ENCODE measurements around the gene FAM120B. TPM values are rescaled to one million over a fixed set of nuclear protein-coding genes. Genes with fewer than 3 reads are reported as not detected.

The FAM120B gene
- total RNA-seq, 2 experiments from 2014 or later, result 34.9 to 35.8 TPM

DNA sequence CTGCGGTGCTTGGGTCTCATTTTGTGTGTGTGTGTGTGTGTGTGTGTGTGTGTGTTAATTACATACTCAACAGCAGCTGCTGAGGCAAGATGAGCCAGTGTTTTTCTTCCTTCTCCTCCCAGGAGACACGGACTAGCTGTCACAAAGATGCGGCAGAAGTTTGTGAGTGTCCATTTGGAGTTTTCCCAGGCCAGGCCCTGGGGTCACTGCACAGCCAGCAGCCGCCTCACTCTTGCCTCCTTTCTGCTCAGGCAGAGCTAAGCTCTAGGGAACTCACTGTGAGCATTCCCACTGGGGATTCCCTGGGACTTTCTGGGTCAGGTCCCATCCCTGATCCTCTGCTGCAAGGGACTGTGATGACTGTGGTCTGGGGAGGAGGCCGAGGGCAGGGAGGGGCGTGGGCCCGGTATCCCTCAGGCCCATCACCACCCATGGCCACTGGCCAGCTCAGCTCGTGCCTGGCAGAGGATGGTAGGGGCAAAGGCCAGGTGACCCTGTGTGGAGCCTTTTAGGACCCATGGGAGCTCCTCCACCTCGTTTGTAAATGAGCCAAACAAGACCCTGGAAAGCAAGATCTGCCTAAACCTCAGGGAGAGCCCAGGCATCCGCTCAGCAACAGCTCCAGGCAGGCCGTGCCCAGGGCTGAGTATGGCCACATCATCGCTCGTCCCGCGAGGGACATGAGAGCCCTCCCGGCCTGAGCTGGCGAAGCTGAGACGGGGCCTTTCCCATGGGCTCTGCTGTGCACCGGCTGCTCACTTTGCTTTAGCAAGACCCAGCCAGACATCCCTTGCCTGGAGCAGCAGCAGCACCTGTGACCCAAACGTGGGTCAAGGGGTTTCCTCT is 144.6 kb downstream of the FAM120B start:
- H3K9me3 Mint-ChIP-seq, result no peaks in the 10 kb centered on the region
- H3K36me3 Mint-ChIP-seq, result no peaks in the 10 kb centered on the region
- ATAC-seq (ENCODE audit: low read depth) (no peak), DNase-seq (no peak)
- no peaks in the 10 kb centered on the region for H3K27me3 Mint-ChIP-seq
- peaks cover 5% of the 10 kb centered on the region for H3K4me1 Mint-ChIP-seq
- no peak overlapping the region for H3K27ac Mint-ChIP-seq
- no peak overlapping the region for H3K4me3 Mint-ChIP-seq
- POLR2A ChIA-PET, result no interaction called here

DNA sequence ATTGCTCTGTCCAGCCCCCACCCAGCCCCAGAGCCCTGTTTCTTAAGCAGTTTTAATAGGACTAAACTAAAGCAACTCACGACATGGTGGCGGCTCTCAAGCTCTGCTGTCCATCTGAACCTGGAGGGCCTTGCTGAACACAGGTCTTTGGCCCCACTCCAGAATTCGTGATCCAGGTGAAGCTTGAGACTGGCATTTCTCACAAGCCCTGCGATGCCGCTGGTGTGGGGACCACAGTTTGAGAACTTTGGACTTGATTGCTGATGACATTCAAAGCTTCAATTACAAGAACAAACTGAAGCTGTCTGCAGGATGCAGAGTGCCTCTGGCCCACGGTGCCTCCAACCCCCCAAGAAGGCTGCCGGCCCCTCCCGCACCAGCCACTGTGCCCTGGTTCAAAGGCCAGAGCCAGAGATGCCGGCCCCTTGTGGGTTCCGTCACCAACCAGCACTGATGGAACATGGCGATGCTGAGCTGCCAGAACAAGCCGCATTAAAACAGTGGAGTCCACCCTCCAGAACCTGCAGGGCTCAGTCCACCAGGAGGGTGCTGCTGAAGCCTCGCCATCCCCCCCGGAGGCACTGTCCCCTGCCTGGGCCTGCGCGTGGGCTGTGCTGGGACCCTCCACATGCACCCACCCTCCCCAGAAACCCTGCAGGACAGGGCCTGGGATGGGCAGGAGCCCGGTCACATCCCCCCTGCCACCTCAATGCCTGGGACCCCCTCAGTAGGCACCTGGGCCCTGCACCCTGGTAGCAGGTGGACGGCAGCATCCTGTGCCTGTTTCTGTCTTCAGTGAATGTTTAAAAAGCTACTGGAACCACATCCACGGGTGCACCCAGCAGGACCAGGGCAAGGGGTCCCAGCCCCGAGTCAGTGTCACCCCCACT is 145.4 kb downstream of the FAM120B start:
- no peaks in the 10 kb centered on the region for H3K27me3 Mint-ChIP-seq
- H3K9me3 Mint-ChIP-seq, result no peaks in the 10 kb centered on the region
- peaks cover 5% of the 10 kb centered on the region for H3K4me1 Mint-ChIP-seq
- no peak overlapping the region for H3K27ac Mint-ChIP-seq
- ATAC-seq (ENCODE audit: low read depth) (no peak), DNase-seq (no peak)
- POLR2A ChIA-PET, result no interaction called here
- no peaks in the 10 kb centered on the region for H3K36me3 Mint-ChIP-seq
- no peak overlapping the region for H3K4me3 Mint-ChIP-seq

DNA sequence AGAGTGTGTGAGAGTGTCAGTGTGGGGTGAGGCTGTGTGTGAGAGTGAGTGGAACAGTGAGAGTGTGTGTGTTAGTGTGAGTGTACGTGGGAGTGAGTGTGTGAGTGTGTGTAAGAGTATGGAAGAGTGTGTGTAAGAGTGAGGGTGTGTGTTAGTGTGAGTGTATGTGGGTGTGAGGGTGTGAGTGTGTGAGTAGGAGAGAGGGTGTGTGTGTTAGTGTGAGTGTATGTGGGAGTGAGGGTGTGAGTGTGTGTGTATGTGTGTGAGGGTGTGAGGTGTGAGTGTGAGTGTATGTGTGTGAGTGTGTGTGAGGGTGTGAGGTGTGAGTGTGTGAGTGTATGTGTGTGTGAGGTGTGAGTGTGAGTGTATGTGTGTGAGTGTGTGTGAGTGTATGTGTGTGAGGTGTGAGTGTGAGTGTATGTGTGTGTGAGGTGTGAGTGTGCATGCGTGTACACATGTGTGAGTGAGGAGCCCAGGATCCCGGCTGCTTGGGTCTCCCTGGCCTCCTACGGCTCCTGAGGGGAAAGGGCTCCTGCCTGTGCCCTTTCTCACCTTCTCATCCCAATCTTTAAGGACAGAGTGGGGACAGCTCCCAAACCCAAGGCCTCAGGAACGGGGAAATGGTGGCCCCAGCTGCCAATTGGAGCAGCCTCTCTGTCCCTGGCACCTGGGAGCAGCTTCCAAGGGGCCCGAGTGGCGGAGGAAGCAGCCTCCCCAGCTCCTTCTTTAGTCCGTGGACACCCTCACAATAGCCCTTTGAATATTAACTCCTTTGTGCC is 146.4 kb downstream of the FAM120B start:
- Mint-ChIP-seq H3K27ac (peak overlapping the region; percentile 35), H3K27me3 (no peaks in the 10 kb centered on the region), H3K4me1 (peaks cover 5% of the 10 kb centered on the region), H3K36me3 (no peaks in the 10 kb centered on the region), H3K4me3 (peak overlapping the region; percentile 22), H3K9me3 (no peaks in the 10 kb centered on the region)
- ATAC-seq (ENCODE audit: low read depth) (no peak), DNase-seq (no peak)
- POLR2A ChIA-PET, result no interaction called here

DNA sequence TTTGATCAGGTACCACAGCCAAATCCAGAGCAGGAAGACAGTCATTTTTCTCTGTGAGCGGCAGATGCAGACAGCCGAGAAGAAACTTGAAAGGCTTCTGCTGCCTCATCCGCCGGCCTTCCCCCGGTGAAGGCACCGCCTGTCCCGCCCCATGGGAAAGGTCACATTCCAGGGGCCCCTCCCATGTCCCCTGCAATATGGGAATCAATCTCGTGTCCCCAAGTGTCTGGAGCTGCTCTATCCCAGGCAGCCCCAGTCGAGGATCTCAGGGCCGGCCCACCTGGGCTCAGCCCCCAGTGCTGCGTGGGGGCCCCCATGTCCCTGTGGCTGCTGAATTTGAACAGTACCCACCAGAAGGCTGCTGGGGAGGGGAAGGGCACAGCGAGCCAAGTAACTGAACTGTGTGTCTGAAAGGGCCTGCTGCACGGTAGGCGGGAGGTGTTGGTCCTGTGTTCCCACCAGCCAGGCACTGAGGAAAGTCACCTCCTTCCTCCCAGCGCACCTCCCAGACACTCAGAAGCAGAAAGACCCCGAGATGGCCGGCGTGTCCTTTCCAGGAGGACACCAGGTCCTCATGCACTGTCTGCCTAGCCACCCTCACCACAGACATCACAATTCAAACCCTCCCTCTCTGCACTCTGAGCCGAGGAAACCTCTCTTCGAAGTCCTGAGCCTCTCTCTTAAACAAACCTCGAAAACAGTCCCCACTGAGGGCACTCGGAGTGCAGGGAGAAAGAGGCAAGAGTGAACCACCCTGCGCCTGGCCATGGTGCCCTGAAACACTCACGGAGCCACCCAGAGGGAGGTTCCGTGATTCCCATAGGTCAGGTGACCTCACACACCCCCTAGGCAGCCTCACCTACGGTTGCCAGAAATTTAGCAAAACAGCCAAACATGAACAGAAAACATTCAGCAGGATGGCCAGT is 147.3 kb downstream of the FAM120B start:
- Mint-ChIP-seq H3K27me3 (no peaks in the 10 kb centered on the region), H3K9me3 (no peaks in the 10 kb centered on the region), H3K27ac (no peak overlapping the region), H3K36me3 (no peaks in the 10 kb centered on the region), H3K4me1 (peaks cover 5% of the 10 kb centered on the region), H3K4me3 (no peak overlapping the region)
- ATAC-seq (ENCODE audit: low read depth) (no peak), DNase-seq (no peak)
- POLR2A ChIA-PET, result no interaction called here

DNA sequence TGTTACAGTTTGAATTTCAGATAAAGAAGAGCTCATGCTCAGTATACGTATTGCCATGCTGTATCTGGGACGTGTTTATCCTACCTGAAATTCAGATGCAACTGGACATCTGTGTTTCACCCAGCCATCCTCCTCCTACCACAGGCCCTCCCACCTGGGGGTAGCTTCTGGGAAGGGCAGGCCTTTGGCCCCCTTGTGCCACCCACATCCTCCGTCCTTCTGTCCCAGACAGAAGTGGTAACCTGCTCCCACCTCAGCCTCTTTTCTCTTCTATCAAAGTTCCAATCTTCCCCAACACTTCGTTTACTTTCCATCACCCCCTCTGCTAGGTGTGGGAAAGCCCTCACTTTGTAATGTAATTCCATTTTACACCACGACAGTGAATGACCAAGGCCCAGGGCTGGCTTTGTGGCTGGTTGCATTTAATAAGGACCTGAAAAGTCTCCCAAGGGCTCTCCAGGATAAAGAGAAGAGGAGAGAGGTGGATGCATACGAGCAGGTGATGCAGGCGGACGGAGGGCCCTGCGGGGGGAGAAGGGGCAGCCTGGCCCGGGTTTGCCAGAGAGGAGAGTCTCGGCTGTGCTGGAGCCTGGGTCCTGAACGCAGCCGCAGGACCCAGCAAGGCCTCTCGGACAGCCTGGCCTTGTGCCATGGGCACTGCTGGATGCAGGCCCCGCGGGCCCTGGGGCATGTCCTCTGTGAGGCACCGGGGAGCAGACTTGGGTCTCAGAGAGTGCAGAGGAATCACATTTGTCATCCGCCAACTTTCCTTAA is 148.1 kb downstream of the FAM120B start:
- Mint-ChIP-seq H3K36me3 (no peaks in the 10 kb centered on the region), H3K9me3 (no peaks in the 10 kb centered on the region), H3K4me1 (peaks cover 8% of the 10 kb centered on the region), H3K27me3 (no peaks in the 10 kb centered on the region), H3K4me3 (no peak overlapping the region), H3K27ac (no peak overlapping the region)
- ATAC-seq (ENCODE audit: low read depth) (no peak), DNase-seq (no peak)
- POLR2A ChIA-PET, result no interaction called here

DNA sequence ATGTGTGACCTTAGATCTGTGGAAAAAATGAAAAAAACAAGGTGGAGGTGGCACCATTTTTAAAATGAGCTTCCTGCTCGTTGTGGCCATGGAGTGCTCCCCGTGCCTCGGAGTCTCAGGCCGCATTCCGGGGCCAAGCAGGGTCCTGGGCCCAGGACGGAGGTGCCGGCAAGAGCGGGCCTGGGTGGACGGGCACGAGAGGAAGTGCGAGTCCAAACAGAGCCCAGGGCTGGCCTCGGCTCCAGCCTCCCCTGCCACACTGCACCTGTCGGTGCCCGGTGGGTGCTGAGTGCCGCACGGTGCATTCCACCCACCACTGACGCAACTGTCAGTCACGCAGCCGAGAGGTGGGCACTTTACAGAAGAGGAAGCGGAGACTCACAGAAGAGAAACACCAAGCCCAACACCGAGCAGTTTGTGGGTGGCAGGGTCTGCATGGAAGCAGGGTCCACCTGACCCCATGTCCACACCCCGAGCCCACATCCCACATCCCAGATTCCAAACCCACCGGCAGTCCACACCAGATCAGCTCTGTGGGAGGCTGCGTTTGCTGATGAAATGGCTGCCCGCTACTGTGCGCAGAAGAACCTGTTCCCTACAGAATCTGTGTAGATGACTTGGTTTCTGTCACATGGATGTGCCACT is 148.9 kb downstream of the FAM120B start:
- no peak overlapping the region for H3K27ac Mint-ChIP-seq
- H3K27me3 Mint-ChIP-seq, result no peaks in the 10 kb centered on the region
- DNase-seq, result no peak
- POLR2A ChIA-PET, result no interaction called here
- H3K4me1 Mint-ChIP-seq, result peaks cover 16% of the 10 kb centered on the region
- H3K9me3 Mint-ChIP-seq, result no peaks in the 10 kb centered on the region
- no peak overlapping the region for H3K4me3 Mint-ChIP-seq
- no peaks in the 10 kb centered on the region for H3K36me3 Mint-ChIP-seq
- ATAC-seq (ENCODE audit: low read depth), result no peak

DNA sequence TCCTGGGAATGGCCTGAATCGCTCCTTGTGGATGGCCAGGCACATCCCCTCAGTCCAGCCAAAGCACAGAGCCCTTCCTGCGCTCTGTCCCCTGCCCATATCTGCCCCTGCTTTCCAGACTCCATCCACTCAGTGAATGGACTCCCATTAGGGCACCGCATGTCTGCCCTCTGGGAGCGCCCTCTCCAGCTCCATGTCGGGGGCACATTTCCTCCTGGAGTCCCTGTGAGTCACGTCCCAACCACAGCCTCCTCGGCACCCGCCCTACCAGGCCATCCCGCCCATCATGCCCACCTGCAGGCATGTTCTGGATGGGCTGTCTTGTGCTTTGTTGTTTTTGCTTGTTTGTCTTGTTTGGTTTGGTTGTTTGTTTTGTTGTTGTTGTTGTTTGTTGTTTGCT is 149.8 kb downstream of the FAM120B start:
- Mint-ChIP-seq H3K4me1 (peaks cover 23% of the 10 kb centered on the region), H3K4me3 (no peak overlapping the region), H3K36me3 (no peaks in the 10 kb centered on the region), H3K9me3 (no peaks in the 10 kb centered on the region), H3K27ac (no peak overlapping the region), H3K27me3 (no peaks in the 10 kb centered on the region)
- POLR2A ChIA-PET, result no interaction called here
- ATAC-seq (ENCODE audit: low read depth) (no peak), DNase-seq (no peak)

Small RNAs within 50 kb of the gene (microRNA-seq; reads per million reads assigned to microRNA genes)
- not detected for gene MIR4644

Other genes starting within 250 kb of the FAM120B start
- 10 to 100 TPM; 15.2 to 15.8 TPM for gene DLL1, start 15.7 kb upstream of the FAM120B start, total RNA-seq
- 100 to 1,000 TPM; 135 to 137 TPM for gene PSMB1, start 246.5 kb downstream of the FAM120B start, total RNA-seq
- 10 to 100 TPM; 28.2 to 29.6 TPM for gene TBP, start 247.6 kb downstream of the FAM120B start, total RNA-seq

Measured in activated naive CD8-positive, alpha-beta T cell treated with anti-CD3 and anti-CD28 coated beads, Interleukin-2, amount 10 ng/mL, durations not matched to agents 7 days and 5 days (primary cell).